ENCODE data around the gene RTL1. TPM values are rescaled to one million over a fixed set of nuclear protein-coding genes. Genes with fewer than 3 reads are reported as not detected.

RTL1 gene
- total and polyA plus RNA-seq, 2 of the 13 experiments (the other 11 are each of a cell fraction or from before 2014, with no cell fraction given) = not detected

- no peak overlapping the region for H3K4me2 ChIP-seq (ENCODE audit: low read depth, low read length)
- H4K20me1 ChIP-seq (ENCODE audit: insufficient read depth, low read length) = no peaks in the 10 kb centered on the region
- ChIA-PET CTCF (ENCODE audit: low intra/inter-chr PET ratio, low total read pairs) (no interaction called here), POLR2A (interaction anchor here (0.6 kb wide), 1 partner anchor 63 kb away, joined by 3 read pairs; no protein-coding TSS in a partner anchor)
- no peak overlapping the region for H2AFZ ChIP-seq (ENCODE audit: low read length)
- BruUV-seq (replicated peaks) = no TSS peak
- FAIRE-seq = no peak
- H3K27ac ChIP-seq (ENCODE audit: extremely low read length, insufficient read depth, low read length) = no peak overlapping the region
- DNase-seq (ENCODE audit: low spot score) = no peak
- H3K27me3 ChIP-seq (ENCODE audit: control insufficient read depth in 1 of 2, insufficient read depth in 2 of 2, low read length in 2 of 2) = no peaks in the 10 kb centered on the region
- intact Hi-C loops (cut with micrococcal nuclease; ENCODE audit: unreplicated experiment) = no loop called here
- H3K9ac ChIP-seq (ENCODE audit: insufficient read depth, low read depth, low read length) = no peak overlapping the region
- no peaks in the 10 kb centered on the region for H3K9me3 ChIP-seq (ENCODE audit: low read length)
- no peak for TF ChIP-seq DDIT3 (CRISPR knock-in tag; IDR thresholded peaks at IDR 0.05)
- no peak for TF ChIP-seq ZBTB1 (CRISPR knock-in tag; IDR thresholded peaks at IDR 0.05; ENCODE audit: borderline replicate concordance)
- no peak for TF ChIP-seq ZNF747 (CRISPR knock-in tag; IDR thresholded peaks at IDR 0.05; ENCODE audit: borderline replicate concordance)
- TF ChIP-seq ZBTB21 (CRISPR knock-in tag; IDR thresholded peaks at IDR 0.05) = no peak
- TF ChIP-seq ZNF878 (CRISPR knock-in tag; IDR thresholded peaks at IDR 0.05) = no peak
- TF ChIP-seq PHF21A (CRISPR knock-in tag; IDR thresholded peaks at IDR 0.05) = no peak
- no peak for TF ChIP-seq DMAP1 (CRISPR knock-in tag; IDR thresholded peaks at IDR 0.05)
- no peak for TF ChIP-seq NFE2L1 (CRISPR knock-in tag; IDR thresholded peaks at IDR 0.05; ENCODE audit: borderline replicate concordance)
- no peak for TF ChIP-seq RFX3 (CRISPR knock-in tag; IDR thresholded peaks at IDR 0.05)
- ATAC-seq = no peak
- H3K36me3 ChIP-seq (replicated peaks in 1 of 2; ENCODE audit: control insufficient read depth in 1 of 2, insufficient read depth in 2 of 2, low read length in 2 of 2) = no peaks in the 10 kb centered on the region
- peaks cover 61% of the 10 kb centered on the region for H3K4me1 ChIP-seq (ENCODE audit: insufficient read depth, low read length)
- WGBS (ENCODE audit: low lambda C conversion rate) = 78% methylated on average over 3 of the region's 12 CpGs
- in situ Hi-C loops (cut with HindIII; ENCODE audit: extremely low pct_ligation_motif_present, low pct_unique_long_range_greater_than_20kb) = no loop called here
- no peak overlapping the region for H3K4me3 ChIP-seq (replicated peaks in 1 of 3; ENCODE audit: insufficient read depth in 1 of 3, low read depth in 2 of 3, low read length in 3 of 3)
- H3K79me2 ChIP-seq (ENCODE audit: insufficient read depth, low read length) = no peaks in the 10 kb centered on the region
Measured at GRCh38 chr14:100836311-100836805, 67.2 kb downstream of the RTL1 start.
